ENCODE data around the gene ERMARD.

GRCh38 chr6:169791721-169792131 lies 40.3 kb downstream of the ERMARD start:
- TF ChIP-seq CTCF (IDR thresholded peaks at IDR 0.05; ENCODE audit: insufficient read depth, low read length): no peak
- no peak for TF ChIP-seq REST (IDR thresholded peaks at IDR 0.05; ENCODE audit: insufficient replicate concordance, low read depth)
- no peak for TF ChIP-seq POLR2AphosphoS5 (IDR thresholded peaks at IDR 0.05; ENCODE audit: low read depth)
- no peak for TF ChIP-seq GABPA (IDR thresholded peaks at IDR 0.05; ENCODE audit: low read depth)
